ENCODE measurements around the gene CNTNAP4.

CNTNAP4 gene

DNA sequence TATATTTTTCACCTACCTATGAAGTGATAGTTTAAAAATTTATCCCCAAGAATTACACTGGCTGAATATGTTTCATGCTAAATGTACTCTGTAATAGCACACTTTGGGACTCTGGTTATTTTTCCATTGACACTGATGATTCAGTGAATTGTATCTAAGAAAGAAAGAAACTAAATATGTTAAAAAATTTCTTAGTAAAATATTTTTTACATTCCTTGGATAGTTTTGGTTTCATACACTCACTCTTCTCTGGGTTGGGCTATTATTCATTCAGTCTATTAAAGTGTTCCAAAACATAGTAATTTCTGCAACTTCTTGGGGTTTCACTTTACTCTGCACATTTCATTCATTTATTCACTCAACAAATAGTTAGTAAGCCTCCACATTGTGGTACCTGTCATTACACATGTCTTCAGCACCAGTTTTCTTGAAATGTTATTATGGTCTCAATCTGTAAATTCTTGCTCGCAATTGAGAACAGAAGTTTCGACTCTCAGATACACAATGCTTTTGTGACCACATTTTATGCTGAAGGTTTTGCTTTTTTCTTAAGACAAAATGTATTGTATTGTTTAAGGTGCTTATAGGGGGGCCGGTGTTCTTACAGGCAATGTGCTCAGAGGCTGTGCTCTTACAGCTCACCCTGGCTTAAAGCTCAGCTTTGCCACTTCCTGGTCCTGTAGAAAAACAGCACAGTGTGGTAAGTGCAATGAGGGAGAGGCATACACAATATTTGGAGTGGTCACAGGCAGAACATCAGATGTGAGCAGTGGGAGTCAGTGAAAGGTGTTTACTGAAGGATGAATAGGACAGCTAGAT, 17.4 kb downstream of the CNTNAP4 start:
- H3K36me3 ChIP-seq: no peaks in the 10 kb centered on the region
- no peaks in the 10 kb centered on the region for H4K20me1 ChIP-seq
- no peak for TF ChIP-seq Cebpa-rat (IDR thresholded peaks at IDR 0.05)
- no peak overlapping the region for H3K9ac ChIP-seq
- H3K27ac ChIP-seq: no peak overlapping the region
- no peaks in the 10 kb centered on the region for H3K27me3 ChIP-seq
- H3K9me3 ChIP-seq (replicated peaks in 1 of 11): no peaks in the 10 kb centered on the region
- no peak overlapping the region for H3K4me3 ChIP-seq
- H3K4me2 ChIP-seq: no peak overlapping the region
- H3K4me1 ChIP-seq: no peaks in the 10 kb centered on the region

DNA sequence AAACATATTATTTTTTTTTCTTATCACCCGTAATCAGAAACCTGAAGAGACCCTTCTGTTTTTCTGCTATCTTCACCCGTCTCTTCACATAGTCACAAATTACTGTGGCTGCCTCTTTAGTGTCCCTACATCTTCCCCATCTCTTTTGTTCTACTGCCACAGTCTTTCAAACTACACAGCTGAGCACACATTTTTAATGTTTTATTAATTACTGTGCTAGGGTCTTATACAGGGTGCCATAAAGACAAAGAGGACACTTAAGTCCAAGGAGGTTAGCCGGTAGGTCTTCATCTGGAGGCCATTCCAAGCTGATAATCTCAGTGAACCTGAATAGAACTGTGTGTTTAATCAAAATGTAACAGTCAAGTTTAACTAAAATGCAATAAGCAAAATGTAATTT, 20.7 kb downstream of the CNTNAP4 start:
- Histone ChIP-seq H3K4me1 (no peaks in the 10 kb centered on the region), H4K20me1 (no peaks in the 10 kb centered on the region), H3K27ac (no peak overlapping the region), H3K36me3 (no peaks in the 10 kb centered on the region), H3K9ac (no peak overlapping the region), H3K9me3 (replicated peaks in 1 of 11) (no peaks in the 10 kb centered on the region), H3K27me3 (no peaks in the 10 kb centered on the region), H3K4me3 (no peak overlapping the region), H3K4me2 (no peak overlapping the region)
- no peak for TF ChIP-seq Cebpa-rat (IDR thresholded peaks at IDR 0.05)

DNA sequence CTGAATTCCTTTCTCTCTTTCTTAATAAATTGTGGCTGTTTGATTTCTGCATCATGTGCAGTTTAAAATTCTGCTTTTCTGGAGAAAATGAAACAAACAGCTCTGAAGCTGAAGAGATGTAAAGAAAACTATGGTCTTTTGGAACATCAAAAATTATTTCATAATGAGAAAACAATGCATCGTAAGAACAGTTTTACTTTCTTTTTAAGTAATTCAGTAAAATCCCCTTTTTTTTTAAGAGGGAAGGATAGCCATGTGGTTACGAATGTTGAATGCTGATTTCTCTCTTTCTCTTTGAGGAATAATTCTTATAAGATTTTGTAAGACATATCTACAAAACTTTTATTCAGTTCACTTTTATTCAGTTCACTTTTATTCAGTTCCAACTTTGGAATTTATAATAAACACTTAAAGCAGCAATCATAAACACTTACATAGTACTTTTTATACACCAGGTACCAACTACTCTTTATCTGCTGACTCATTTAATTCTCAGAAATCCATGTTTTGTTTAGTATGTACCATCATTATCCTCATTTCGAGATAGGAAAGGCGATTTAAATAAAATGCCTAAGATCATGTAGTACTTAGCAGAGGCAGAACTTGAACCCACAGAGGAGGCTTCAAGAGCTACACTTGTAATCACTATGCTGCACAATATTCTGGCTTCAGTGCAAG, 26.6 kb downstream of the CNTNAP4 start:
- H3K27me3 ChIP-seq: no peaks in the 10 kb centered on the region
- no peaks in the 10 kb centered on the region for H3K9me3 ChIP-seq (replicated peaks in 1 of 11)
- H4K20me1 ChIP-seq: no peaks in the 10 kb centered on the region
- no peaks in the 10 kb centered on the region for H3K36me3 ChIP-seq
- H3K4me2 ChIP-seq: no peak overlapping the region
- H3K9ac ChIP-seq: no peak overlapping the region
- no peaks in the 10 kb centered on the region for H3K4me1 ChIP-seq
- TF ChIP-seq Cebpa-rat (IDR thresholded peaks at IDR 0.05): no peak
- H3K27ac ChIP-seq: no peak overlapping the region
- H3K4me3 ChIP-seq: no peak overlapping the region

DNA sequence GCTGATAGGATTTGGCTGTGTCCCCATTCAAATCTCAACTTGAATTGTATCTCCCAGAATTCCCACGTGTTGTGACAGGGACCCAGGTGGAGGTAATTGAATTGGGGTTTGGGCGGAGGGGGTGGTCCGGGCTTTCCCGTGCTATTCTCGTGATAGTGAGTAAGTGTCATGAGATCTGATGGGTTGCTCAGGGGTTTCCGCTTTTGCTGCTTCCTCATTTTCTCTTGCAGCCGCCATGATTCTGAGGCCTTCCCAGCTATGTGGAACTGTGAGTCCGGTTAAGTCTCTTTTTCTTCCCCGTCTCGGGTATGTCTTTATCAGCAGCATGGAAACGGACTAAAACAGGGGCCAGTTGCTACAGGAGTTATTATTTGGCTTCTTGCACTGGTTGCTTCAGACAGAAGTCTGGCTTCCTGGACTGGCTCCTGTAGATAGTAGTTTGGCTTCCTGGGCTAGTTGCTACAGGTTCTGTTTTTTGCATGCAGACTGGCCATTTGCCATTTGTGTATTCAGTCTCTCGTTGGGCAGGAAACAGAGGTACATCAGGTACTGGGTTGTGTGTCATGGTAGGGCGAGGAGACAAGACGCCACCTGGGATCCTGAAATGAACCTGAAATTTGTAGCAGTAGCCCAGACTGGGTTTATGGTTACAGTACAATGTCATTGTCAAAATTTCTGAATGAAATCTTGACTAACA, 32.6 kb downstream of the CNTNAP4 start:
- H3K4me3 ChIP-seq: no peak overlapping the region

DNA sequence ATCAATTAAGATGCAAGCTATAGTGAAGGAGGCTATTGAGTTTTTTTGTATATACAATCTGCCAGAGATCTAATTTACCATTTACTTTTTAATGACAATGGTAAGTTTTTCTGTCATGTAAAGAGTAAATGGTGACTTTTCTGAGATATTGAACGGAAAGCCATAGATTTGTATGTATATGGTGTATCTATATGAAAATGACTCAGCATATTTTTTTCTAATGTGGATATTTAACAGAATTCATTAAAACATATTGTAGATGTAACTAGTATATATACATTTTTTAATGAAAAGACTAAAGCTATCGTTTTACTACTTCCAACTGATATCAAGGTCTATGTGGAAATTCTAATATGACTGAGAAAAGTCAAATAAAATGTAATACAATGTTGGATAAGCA, 34.1 kb downstream of the CNTNAP4 start:
- H3K4me1 ChIP-seq: no peaks in the 10 kb centered on the region
- H3K27me3 ChIP-seq: no peaks in the 10 kb centered on the region
- H3K9me3 ChIP-seq (replicated peaks in 1 of 11): peaks cover 0 to 7% (median 0%) of the 10 kb centered on the region in 11 experiments; a peak in 2 of 22 replicates
- H3K4me2 ChIP-seq: no peak overlapping the region
- H4K20me1 ChIP-seq: no peaks in the 10 kb centered on the region; a peak in 1 of 22 replicates
- H3K4me3 ChIP-seq: no peak overlapping the region
- no peaks in the 10 kb centered on the region for H3K36me3 ChIP-seq
- H3K27ac ChIP-seq: no peak overlapping the region
- no peak overlapping the region for H3K9ac ChIP-seq
- TF ChIP-seq Cebpa-rat (IDR thresholded peaks at IDR 0.05): no peak

More for the DNA sequence above, 32.6 kb downstream of the CNTNAP4 start:
- no peaks in the 10 kb centered on the region for H3K27me3 ChIP-seq
- H3K9me3 ChIP-seq (replicated peaks in 1 of 11): peaks cover 0 to 7% (median 0%) of the 10 kb centered on the region in 11 experiments; a peak in 2 of 22 replicates
- no peak overlapping the region for H3K4me2 ChIP-seq
- H3K36me3 ChIP-seq: no peaks in the 10 kb centered on the region
- H3K4me1 ChIP-seq: no peaks in the 10 kb centered on the region
- no peak overlapping the region for H3K9ac ChIP-seq
- H4K20me1 ChIP-seq: no peaks in the 10 kb centered on the region; a peak in 1 of 22 replicates
- no peak for TF ChIP-seq Cebpa-rat (IDR thresholded peaks at IDR 0.05)
- peak overlapping the region in 2 of 11 experiments; percentile 32 to 34; a peak in 2 of 22 replicates for H3K27ac ChIP-seq

DNA sequence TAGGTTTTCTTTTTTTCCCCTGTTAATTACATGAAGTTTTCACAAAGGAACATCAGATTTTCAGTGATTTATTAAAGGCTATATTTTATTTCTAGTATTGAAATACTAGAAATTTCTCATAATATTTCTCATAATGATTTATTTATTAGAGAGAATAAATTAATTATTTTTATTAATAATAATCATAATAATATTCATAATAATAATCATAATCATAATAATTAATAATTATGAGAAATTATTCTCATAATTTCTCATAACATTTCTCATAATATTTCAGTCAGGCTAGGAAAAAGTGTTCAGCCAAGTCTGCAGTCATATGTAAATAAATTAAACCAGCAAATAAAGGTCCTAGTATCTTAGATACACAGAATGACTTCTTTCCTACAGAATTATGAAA, 41.4 kb downstream of the CNTNAP4 start:
- no peak overlapping the region for H3K4me3 ChIP-seq
- no peak for TF ChIP-seq Cebpa-rat (IDR thresholded peaks at IDR 0.05)
- no peaks in the 10 kb centered on the region for H3K9me3 ChIP-seq (replicated peaks in 1 of 11)
- H3K9ac ChIP-seq: no peak overlapping the region
- H3K36me3 ChIP-seq: no peaks in the 10 kb centered on the region
- no peaks in the 10 kb centered on the region for H3K27me3 ChIP-seq
- H3K27ac ChIP-seq: no peak overlapping the region
- no peaks in the 10 kb centered on the region for H4K20me1 ChIP-seq
- no peak overlapping the region for H3K4me2 ChIP-seq
- no peaks in the 10 kb centered on the region for H3K4me1 ChIP-seq

DNA sequence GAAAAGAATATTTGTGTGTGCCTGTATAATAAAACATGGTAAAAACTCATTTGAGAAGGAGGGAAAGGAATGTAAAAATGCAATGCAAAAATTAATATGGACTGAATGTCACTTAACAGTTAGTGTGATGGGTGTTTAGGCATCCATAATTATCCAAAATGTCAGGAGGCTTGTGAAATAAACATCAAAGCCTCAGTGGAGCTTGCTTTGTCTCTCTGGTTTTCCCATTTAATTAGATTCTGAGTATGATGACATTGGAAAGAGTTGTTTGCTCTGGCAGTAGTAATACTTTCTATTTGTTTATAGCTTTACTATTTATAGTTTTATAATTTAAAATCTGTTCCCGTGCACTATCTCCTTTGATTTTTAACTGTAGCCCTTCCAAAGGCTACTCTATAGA, 51.9 kb downstream of the CNTNAP4 start:
- no peaks in the 10 kb centered on the region for H3K27me3 ChIP-seq
- no peak for TF ChIP-seq Cebpa-rat (IDR thresholded peaks at IDR 0.05)
- H3K4me1 ChIP-seq: peaks cover 0 to 5% (median 0%) of the 10 kb centered on the region in 10 experiments; a peak in 2 of 20 replicates
- no peaks in the 10 kb centered on the region for H4K20me1 ChIP-seq
- no peaks in the 10 kb centered on the region for H3K36me3 ChIP-seq
- H3K9me3 ChIP-seq (replicated peaks in 1 of 11): no peaks in the 10 kb centered on the region
- H3K4me2 ChIP-seq: no peak overlapping the region
- H3K9ac ChIP-seq: no peak overlapping the region
- no peak overlapping the region for H3K27ac ChIP-seq
- H3K4me3 ChIP-seq: no peak overlapping the region

DNA sequence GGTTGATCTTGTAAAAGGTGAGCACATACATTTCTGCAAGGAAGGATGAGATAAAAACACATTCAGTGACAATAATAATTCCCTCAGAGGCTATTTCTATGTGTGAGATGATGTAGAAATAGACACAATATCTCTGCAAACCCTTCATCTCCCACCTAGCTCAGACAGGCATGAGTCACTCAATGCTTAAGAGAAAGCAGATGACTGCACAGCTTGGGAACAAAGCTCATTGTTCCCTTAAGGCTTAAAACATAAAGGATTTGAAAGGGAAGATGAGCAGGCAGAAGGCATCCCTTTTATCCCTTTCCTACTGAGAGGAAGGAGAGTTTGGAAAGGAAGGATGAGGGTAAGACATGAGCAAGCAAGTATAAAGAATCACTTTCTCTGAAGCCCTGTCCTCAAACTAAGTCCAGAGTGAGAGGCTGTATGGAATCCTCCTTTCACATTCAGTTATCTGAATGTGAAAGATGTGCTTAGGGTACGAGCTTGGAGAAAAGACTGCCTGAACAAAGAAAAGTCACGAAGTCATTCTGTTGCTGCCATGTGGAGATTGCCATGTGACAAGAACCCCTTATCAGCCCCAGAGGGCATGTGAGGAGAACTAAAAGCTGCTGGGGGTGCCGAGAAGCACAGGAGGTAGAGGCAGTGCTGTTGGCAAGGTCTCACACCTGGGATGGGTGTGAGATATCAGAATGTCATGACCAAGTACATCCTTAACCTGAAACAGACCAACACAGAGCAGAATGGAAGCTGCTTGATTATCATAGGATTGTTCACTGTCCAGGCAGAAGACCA, 58.2 kb downstream of the CNTNAP4 start:
- no peak for TF ChIP-seq Cebpa-rat (IDR thresholded peaks at IDR 0.05)
- Histone ChIP-seq H3K4me3 (no peak overlapping the region), H3K4me1 (no peaks in the 10 kb centered on the region), H3K4me2 (no peak overlapping the region), H3K9me3 (replicated peaks in 1 of 11) (peaks cover 6 to 13% (median 9%) of the 10 kb centered on the region in 11 experiments; a peak in 15 of 22 replicates), H3K9ac (no peak overlapping the region), H4K20me1 (no peaks in the 10 kb centered on the region), H3K27me3 (no peaks in the 10 kb centered on the region), H3K36me3 (no peaks in the 10 kb centered on the region), H3K27ac (no peak overlapping the region)

DNA sequence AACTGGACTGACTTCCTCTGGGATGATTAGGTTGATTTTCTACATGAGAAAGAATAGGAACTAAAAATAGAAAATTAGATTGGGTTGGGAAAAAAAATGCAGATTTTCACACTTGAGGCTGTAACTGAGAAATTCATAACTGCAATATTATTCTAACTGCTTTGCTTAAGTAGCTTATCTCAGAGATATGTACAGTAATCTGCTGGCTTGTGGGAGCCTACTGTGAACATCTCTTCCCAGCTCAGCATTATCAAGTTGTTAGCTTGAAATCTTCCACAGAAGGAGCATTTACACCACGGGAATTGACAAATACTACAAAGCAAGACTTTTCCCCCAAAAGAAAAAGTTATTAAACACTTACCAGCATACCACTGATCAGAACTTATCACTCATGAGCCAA, 58.9 kb downstream of the CNTNAP4 start:
- no peaks in the 10 kb centered on the region for H3K4me1 ChIP-seq
- no peaks in the 10 kb centered on the region for H4K20me1 ChIP-seq
- H3K9me3 ChIP-seq (replicated peaks in 1 of 11): peaks cover 6 to 13% (median 9%) of the 10 kb centered on the region in 11 experiments; a peak in 15 of 22 replicates
- no peaks in the 10 kb centered on the region for H3K36me3 ChIP-seq
- no peak overlapping the region for H3K4me3 ChIP-seq
- H3K27ac ChIP-seq: no peak overlapping the region
- no peak overlapping the region for H3K9ac ChIP-seq
- no peak overlapping the region for H3K4me2 ChIP-seq
- no peak for TF ChIP-seq Cebpa-rat (IDR thresholded peaks at IDR 0.05)
- no peaks in the 10 kb centered on the region for H3K27me3 ChIP-seq
